SK-N-SH (cell line): ENCODE data around the gene NTM. TPM values are rescaled to one million over a fixed set of nuclear protein-coding genes. Genes with fewer than 3 reads are reported as not detected.

Source experiments
- CTCF ChIA-PET: fragments of 300-600, 350-600 bp; formaldehyde crosslinking; extraction: SDS; loops from one replicate; lab custom pipeline; 2021; lab: Yijun Ruan, JAX
- POLR2A ChIA-PET: fragments of 350-600 bp; sonication (Branson Sonifier 250); formaldehyde crosslinking; extraction: SDS; loops from one replicate; lab custom pipeline; 2020; ENCODE audit warnings: antibody characterized with exemption, inconsistent platforms; lab: Yijun Ruan, JAX
- DNase-seq: peaks from one replicate; pipeline ENCODE4 v3.0.0; 2012
- H2AFZ ChIP-seq: fragments of 200-600 bp; sonication (generic); 2 replicates; pipeline ENCODE4 v1.8.1; 2016; ENCODE audit warnings: antibody characterized with exemption, mild to moderate bottlenecking, low read depth
- H3F3A ChIP-seq: fragments of 200-600 bp; sonication (generic); replicated peaks from 2 replicates; pipeline ENCODE3; 2016; ENCODE audit warnings: antibody characterized with exemption, mild to moderate bottlenecking; ENCODE audit not compliant: insufficient read depth
- H3K27ac ChIP-seq, 2 experiments: fragments of 200-500 bp in 1 of 2; fragments of 200-600 bp in 1 of 2; sonication (Bioruptor generic) in 1 of 2; sonication (generic), shearing (Covaris generic) in 1 of 2; 2 replicates each; pipeline versions ENCODE4 v1.5.1 to v1.6.1; 2014 to 2016; ENCODE audit warnings: low read depth in 2 of 2, inconsistent platforms in 1 of 2, low read length in 1 of 2, mild to moderate bottlenecking in 1 of 2, mixed read lengths in 1 of 2
- H3K27me3 ChIP-seq: fragments of 200-600 bp; sonication (generic), shearing (Covaris generic); 2 replicates; pipeline ENCODE4 v1.6.1; 2016; ENCODE audit warnings: mixed run types; ENCODE audit not compliant: insufficient read depth
- H3K36me3 ChIP-seq, 2 experiments: fragments of 200-500 bp in 1 of 2; fragments of 200-600 bp in 1 of 2; sonication (Bioruptor generic) in 1 of 2; sonication (generic) in 1 of 2; replicated peaks in 1 of 2; 2 replicates each; pipeline versions ENCODE3 to v1.5.1; 2014 to 2016; ENCODE audit warnings: low read length in 1 of 2, mild to moderate bottlenecking in 1 of 2; ENCODE audit not compliant: insufficient read depth in 2 of 2, control insufficient read depth in 1 of 2
- H3K4me1 ChIP-seq, 2 experiments: fragments of 200-500 bp in 1 of 2; fragments of 200-600 bp in 1 of 2; sonication (Bioruptor generic) in 1 of 2; sonication (generic), shearing (Covaris generic) in 1 of 2; 2 replicates each; pipeline versions ENCODE4 v1.5.1 to v1.6.1; 2014 to 2016; ENCODE audit warnings: low read depth in 1 of 2, low read length in 1 of 2, mixed run types in 1 of 2; ENCODE audit not compliant: insufficient read depth in 2 of 2, control insufficient read depth in 1 of 2
- H3K4me2 ChIP-seq: fragments of 200-600 bp; sonication (generic), shearing (Covaris generic); 2 replicates; pipeline ENCODE4 v1.6.1; 2017; ENCODE audit warnings: mixed run types
- H3K4me3 ChIP-seq, 2 experiments: fragments of 200-500 bp in 1 of 2; fragments of 200-600 bp in 1 of 2; sonication (Bioruptor generic) in 1 of 2; sonication (generic), shearing (Covaris generic) in 1 of 2; 2 replicates each; pipeline versions ENCODE4 v1.5.1 to v1.8.1; 2014 to 2016; ENCODE audit warnings: low read depth in 2 of 2, inconsistent platforms in 1 of 2, low read length in 1 of 2, mild to moderate bottlenecking in 1 of 2, mixed read lengths in 1 of 2, moderate library complexity in 1 of 2
- H3K79me2 ChIP-seq: fragments of 200-600 bp; sonication (generic); 2 replicates; pipeline ENCODE4 v1.8.1; 2017; ENCODE audit warnings: mild to moderate bottlenecking; ENCODE audit not compliant: insufficient read depth
- H3K9ac ChIP-seq: fragments of 200-600 bp; sonication (generic); 2 replicates; pipeline ENCODE4 v1.6.1; 2017; ENCODE audit warnings: mixed run types
- H3K9me2 ChIP-seq: fragments of 200-600 bp; sonication (generic); 2 replicates; pipeline ENCODE4 v1.6.1; 2017; ENCODE audit warnings: mixed run types
- H3K9me3 ChIP-seq: fragments of 200-600 bp; sonication (generic); 2 replicates; pipeline ENCODE4 v1.6.1; 2017; ENCODE audit warnings: mixed run types, mild to moderate bottlenecking, moderate library complexity
- H4K20me1 ChIP-seq: fragments of 200-600 bp; sonication (generic); 2 replicates; pipeline ENCODE4 v1.6.1; 2017; ENCODE audit warnings: mild to moderate bottlenecking, mixed run types; ENCODE audit not compliant: insufficient read depth
- CHD2 ChIP-seq: fragments of 150-350 bp; IDR thresholded peaks from 2 replicates; pipeline ENCODE4 v1.6.1; 2018; ENCODE audit warnings: low read length; ENCODE audit not compliant: partially characterized antibody
- FOSL2 ChIP-seq: IDR thresholded peaks from 2 replicates; pipeline ENCODE4 v1.4.0; 2012; ENCODE audit warnings: low read depth, mild to moderate bottlenecking, moderate library complexity, borderline replicate concordance
- GABPA ChIP-seq: IDR thresholded peaks from 2 replicates; pipeline ENCODE4 v1.4.0; 2012; ENCODE audit warnings: low read depth, mild to moderate bottlenecking
- NFIC ChIP-seq: IDR thresholded peaks from 2 replicates; pipeline ENCODE4 v1.4.0; 2012; ENCODE audit warnings: borderline replicate concordance
- POLR2AphosphoS5 ChIP-seq: IDR thresholded peaks from 2 replicates; pipeline ENCODE4 v1.6.1; 2012; ENCODE audit warnings: low read depth, low read length
- RAD21 ChIP-seq: IDR thresholded peaks from 2 replicates; pipeline ENCODE4 v1.6.1; 2012; ENCODE audit warnings: mild to moderate bottlenecking, low read length
- RFX5 ChIP-seq: IDR thresholded peaks from 2 replicates; pipeline ENCODE4 v1.6.1; 2012; ENCODE audit warnings: mild to moderate bottlenecking, improper control_type of control experiment, low read length
- RXRA ChIP-seq: IDR thresholded peaks from 2 replicates; pipeline ENCODE4 v1.4.0; 2012; ENCODE audit warnings: low read depth, mild to moderate bottlenecking, borderline replicate concordance
- TCF12 ChIP-seq: IDR thresholded peaks from 2 replicates; pipeline ENCODE4 v1.4.0; 2012
- YY1 ChIP-seq: IDR thresholded peaks from 2 replicates; pipeline ENCODE4 v1.4.0; 2012; ENCODE audit warnings: low read depth, mild to moderate bottlenecking
- WGBS: methylation state at CpG from one replicate; pipeline ENCODE4 v1.1.6; 2017; ENCODE audit warnings: low lambda C conversion rate; 5-methylcytosine and 5-hydroxymethylcytosine counted together
- polyA plus RNA-seq, 3 experiments: library from polyadenylated mRNA; depleted of rRNA; stranded (reverse); fragments of >200 nt; gene quantifications; 2 replicates each; pipeline ENCODE4 v1.2.3, GENCODE V29; 2012
- TF ChIP-seq, protein P1 (sequence below): IDR thresholded peaks from 2 replicates; pipeline ENCODE4 v1.4.0; 2012; ENCODE audit warnings: low read depth, borderline replicate concordance
- TF ChIP-seq, protein P2 (sequence below): fragments of 200-600 bp; sonication (generic); IDR thresholded peaks from 2 replicates; pipeline ENCODE4 v1.6.1; 2017; ENCODE audit warnings: antibody characterized with exemption, mild to moderate bottlenecking, moderate library complexity
- TF ChIP-seq, protein P3 (sequence below): IDR thresholded peaks from 2 replicates; pipeline ENCODE4; 2012

The NTM gene
- polyA plus RNA-seq, 1 of the 3 experiments (the other 2 are of a cell fraction), result 20.0 TPM

DNA sequence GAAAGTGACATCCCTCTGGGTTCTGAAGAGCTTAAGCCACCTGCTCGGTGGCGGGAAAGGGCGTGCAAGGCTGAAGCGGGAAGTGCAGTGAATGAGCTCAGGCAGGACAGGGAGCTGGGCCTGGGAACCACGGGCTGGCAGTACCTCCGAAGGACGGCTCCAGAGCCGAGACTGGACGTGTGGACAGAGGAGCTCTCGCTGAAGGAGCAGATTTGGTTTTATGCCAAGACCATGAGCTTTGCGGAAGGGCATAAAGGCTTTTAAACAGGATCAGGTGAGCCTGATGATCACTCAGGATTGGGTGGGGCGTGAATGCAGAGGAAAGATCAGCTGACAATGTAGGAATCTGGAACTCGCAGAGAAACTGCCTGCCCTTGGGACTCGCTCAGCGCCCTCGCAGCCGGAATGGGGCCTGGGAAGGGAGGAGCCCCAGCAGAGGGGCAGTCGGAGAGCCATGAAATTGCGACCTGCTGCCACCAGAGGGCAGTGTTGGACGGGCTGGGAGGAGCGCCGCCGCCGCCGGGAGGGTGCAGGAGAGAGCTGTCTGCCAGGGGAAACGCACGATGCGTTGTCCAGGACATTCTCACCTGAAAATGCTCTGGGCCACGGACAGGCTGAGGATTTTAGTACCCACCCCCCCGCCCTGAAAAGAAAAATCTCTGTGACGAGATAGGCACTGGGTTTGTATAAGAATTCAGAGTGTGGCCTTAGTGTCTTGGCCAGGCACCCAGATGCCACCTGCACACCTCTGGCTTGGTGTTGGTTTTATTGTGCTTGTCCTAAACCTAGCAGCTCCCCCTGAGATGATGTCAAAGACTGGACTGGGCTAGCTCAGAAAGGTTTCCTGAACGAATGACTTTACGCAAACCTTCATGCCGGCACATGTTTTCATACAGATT, 324.4 kb downstream of the NTM start (continued):
- TF ChIP-seq FOSL2, result no peak

DNA sequence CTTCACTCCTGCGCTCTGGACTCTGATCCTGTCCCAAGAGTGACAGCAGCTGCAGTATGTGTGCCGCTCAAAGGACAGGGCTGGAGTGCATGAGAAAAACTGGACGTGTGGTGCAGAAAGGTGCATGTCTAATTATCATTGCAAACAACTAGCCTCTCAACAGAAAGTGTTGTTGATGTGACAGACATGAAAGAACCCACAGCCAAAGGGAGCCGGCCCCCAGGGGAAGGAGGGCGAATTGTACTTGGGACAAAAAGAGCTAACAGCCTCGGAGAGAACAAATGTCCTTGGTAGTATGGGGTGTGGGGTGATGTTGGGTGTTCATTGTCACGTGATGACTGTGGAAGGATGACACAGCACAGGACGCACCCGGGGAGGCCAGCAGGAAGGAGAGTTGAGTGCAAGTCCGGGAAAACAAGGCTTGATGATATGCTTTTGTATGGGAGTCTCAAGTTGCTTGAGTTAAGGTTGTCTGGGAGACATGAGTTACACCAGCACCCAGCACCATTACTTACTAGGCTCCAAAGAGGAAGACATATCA, 325.5 kb downstream of the NTM start:
- no peaks in the 10 kb centered on the region for H3K36me3 ChIP-seq
- H3K9me3 ChIP-seq, result no peaks in the 10 kb centered on the region
- DNase-seq, result no peak
- peaks cover 12% of the 10 kb centered on the region for H3F3A ChIP-seq
- POLR2A ChIA-PET, result no interaction called here
- H3K9me2 ChIP-seq, result no peaks in the 10 kb centered on the region
- H3K4me3 ChIP-seq, result no peak overlapping the region
- no peak overlapping the region for H3K27ac ChIP-seq
- 76% methylated on average over 10 of the region's 10 CpGs for WGBS
- H3K4me2 ChIP-seq, result no peak overlapping the region
- no peaks in the 10 kb centered on the region for H3K27me3 ChIP-seq
- no peaks in the 10 kb centered on the region for H3K79me2 ChIP-seq
- TF ChIP-seq TCF12, result no peak
- TF ChIP-seq RXRA, result no peak
- TF ChIP-seq RAD21, result no peak
- TF ChIP-seq, protein P1, sequence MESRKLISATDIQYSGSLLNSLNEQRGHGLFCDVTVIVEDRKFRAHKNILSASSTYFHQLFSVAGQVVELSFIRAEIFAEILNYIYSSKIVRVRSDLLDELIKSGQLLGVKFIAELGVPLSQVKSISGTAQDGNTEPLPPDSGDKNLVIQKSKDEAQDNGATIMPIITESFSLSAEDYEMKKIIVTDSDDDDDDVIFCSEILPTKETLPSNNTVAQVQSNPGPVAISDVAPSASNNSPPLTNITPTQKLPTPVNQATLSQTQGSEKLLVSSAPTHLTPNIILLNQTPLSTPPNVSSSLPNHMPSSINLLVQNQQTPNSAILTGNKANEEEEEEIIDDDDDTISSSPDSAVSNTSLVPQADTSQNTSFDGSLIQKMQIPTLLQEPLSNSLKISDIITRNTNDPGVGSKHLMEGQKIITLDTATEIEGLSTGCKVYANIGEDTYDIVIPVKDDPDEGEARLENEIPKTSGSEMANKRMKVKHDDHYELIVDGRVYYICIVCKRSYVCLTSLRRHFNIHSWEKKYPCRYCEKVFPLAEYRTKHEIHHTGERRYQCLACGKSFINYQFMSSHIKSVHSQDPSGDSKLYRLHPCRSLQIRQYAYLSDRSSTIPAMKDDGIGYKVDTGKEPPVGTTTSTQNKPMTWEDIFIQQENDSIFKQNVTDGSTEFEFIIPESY, result no peak
- TF ChIP-seq NFIC, result no peak
- TF ChIP-seq POLR2AphosphoS5, result no peak
- TF ChIP-seq CHD2, result no peak
- TF ChIP-seq GABPA, result no peak
- no peak for TF ChIP-seq YY1
- TF ChIP-seq, protein P2, sequence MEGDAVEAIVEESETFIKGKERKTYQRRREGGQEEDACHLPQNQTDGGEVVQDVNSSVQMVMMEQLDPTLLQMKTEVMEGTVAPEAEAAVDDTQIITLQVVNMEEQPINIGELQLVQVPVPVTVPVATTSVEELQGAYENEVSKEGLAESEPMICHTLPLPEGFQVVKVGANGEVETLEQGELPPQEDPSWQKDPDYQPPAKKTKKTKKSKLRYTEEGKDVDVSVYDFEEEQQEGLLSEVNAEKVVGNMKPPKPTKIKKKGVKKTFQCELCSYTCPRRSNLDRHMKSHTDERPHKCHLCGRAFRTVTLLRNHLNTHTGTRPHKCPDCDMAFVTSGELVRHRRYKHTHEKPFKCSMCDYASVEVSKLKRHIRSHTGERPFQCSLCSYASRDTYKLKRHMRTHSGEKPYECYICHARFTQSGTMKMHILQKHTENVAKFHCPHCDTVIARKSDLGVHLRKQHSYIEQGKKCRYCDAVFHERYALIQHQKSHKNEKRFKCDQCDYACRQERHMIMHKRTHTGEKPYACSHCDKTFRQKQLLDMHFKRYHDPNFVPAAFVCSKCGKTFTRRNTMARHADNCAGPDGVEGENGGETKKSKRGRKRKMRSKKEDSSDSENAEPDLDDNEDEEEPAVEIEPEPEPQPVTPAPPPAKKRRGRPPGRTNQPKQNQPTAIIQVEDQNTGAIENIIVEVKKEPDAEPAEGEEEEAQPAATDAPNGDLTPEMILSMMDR, result no peak
- TF ChIP-seq RFX5, result no peak
- TF ChIP-seq, protein P3, sequence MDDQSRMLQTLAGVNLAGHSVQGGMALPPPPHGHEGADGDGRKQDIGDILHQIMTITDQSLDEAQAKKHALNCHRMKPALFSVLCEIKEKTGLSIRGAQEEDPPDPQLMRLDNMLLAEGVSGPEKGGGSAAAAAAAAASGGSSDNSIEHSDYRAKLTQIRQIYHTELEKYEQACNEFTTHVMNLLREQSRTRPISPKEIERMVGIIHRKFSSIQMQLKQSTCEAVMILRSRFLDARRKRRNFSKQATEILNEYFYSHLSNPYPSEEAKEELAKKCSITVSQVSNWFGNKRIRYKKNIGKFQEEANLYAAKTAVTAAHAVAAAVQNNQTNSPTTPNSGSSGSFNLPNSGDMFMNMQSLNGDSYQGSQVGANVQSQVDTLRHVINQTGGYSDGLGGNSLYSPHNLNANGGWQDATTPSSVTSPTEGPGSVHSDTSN, result no peak
- CTCF ChIA-PET, result interaction anchor here (1.0 to 6.2 kb wide), 17 partner anchors 8 to 1369 kb away, joined by 3 to 49 read pairs (median 6); no protein-coding TSS in a partner anchor
- no peak overlapping the region for H3K9ac ChIP-seq
- H3K4me1 ChIP-seq, result peaks cover 0 to 7% of the 10 kb centered on the region in 2 experiments; a peak in 1 of 4 replicates
- no peak overlapping the region for H2AFZ ChIP-seq
- no peaks in the 10 kb centered on the region for H4K20me1 ChIP-seq
